ENCODE measurements around the gene RAPGEF6. TPM values are rescaled to one million over a fixed set of nuclear protein-coding genes. Genes with fewer than 3 reads are reported as not detected.

The RAPGEF6 gene
- total RNA-seq, 6 experiments from 2014 or later = 3.7 to 9.1 (median 7.6) TPM

- H3K27ac ChIP-seq = no peak overlapping the region
- no peaks in the 10 kb centered on the region for H3K36me3 ChIP-seq
Observed at GRCh38 chr5:131610198-131611063, 24.6 kb downstream of the RAPGEF6 start.

DNA sequence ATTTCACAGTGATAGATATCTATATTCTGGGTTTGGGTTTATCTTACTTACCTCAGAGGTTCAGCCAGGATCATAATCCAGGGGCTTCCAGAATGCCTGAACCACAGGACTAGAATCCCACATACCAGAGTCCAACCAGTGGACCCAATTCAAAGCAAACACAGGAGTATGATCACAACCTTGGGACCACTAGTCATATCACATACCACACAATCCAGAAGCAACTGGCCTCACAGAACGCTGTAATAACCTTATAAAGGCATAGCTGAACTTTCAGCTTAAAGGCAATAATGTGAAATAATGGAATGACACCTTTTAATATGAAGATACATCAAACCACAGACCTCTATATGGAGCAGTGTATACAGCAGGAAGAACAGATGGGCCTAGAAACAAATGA is 25.3 kb downstream of the RAPGEF6 start:
- Histone ChIP-seq H3K27ac (no peak overlapping the region), H3K27me3 (no peaks in the 10 kb centered on the region), H3K4me1 (peaks cover 0 to 5% (median 0%) of the 10 kb centered on the region in 4 donors), H3K36me3 (no peaks in the 10 kb centered on the region), H3K4me3 (no peak overlapping the region), H3K9me3 (no peaks in the 10 kb centered on the region)
- intact Hi-C loops (cut with DNase I) = no loop called here
- TF ChIP-seq, protein P1, sequence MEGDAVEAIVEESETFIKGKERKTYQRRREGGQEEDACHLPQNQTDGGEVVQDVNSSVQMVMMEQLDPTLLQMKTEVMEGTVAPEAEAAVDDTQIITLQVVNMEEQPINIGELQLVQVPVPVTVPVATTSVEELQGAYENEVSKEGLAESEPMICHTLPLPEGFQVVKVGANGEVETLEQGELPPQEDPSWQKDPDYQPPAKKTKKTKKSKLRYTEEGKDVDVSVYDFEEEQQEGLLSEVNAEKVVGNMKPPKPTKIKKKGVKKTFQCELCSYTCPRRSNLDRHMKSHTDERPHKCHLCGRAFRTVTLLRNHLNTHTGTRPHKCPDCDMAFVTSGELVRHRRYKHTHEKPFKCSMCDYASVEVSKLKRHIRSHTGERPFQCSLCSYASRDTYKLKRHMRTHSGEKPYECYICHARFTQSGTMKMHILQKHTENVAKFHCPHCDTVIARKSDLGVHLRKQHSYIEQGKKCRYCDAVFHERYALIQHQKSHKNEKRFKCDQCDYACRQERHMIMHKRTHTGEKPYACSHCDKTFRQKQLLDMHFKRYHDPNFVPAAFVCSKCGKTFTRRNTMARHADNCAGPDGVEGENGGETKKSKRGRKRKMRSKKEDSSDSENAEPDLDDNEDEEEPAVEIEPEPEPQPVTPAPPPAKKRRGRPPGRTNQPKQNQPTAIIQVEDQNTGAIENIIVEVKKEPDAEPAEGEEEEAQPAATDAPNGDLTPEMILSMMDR (IDR thresholded peaks at IDR 0.05) = no peak
- no peak for TF ChIP-seq POLR2A (IDR thresholded peaks at IDR 0.05)
- no peak for DNase-seq
- WGBS (ENCODE audit: insufficient coverage, low coverage, low lambda C conversion rate, missing lambda C conversion rate) = 67% methylated on average over 1 of the region's 1 CpG
- no peak for ATAC-seq

More at GRCh38 chr5:131610198-131611063, 24.6 kb downstream of the RAPGEF6 start:
- DNase-seq (no peak), ATAC-seq (no peak)
- intact Hi-C loops (cut with DNase I) = no loop called here
- no peaks in the 10 kb centered on the region for H3K9me3 ChIP-seq
- H3K4me3 ChIP-seq = no peak overlapping the region
- H3K27me3 ChIP-seq = no peaks in the 10 kb centered on the region
- no peak for TF ChIP-seq POLR2A (IDR thresholded peaks at IDR 0.05)
- TF ChIP-seq, protein P1 (IDR thresholded peaks at IDR 0.05) = no peak
- peaks cover 0 to 5% (median 0%) of the 10 kb centered on the region in 4 donors for H3K4me1 ChIP-seq
- 70% methylated on average over 6 of the region's 6 CpGs for WGBS (ENCODE audit: insufficient coverage, low coverage, low lambda C conversion rate, missing lambda C conversion rate)

GRCh38 chr5:131608597-131608996 is 26.4 kb downstream of the RAPGEF6 start:
- H3K36me3 ChIP-seq = no peaks in the 10 kb centered on the region
- H3K9me3 ChIP-seq = no peaks in the 10 kb centered on the region
- no peak for DNase-seq
- no peaks in the 10 kb centered on the region for H3K27me3 ChIP-seq
- no peak for TF ChIP-seq POLR2A (IDR thresholded peaks at IDR 0.05)
- TF ChIP-seq, protein P1 (IDR thresholded peaks at IDR 0.05) = no peak
- no peak for ATAC-seq
- no peak overlapping the region for H3K27ac ChIP-seq
- no peak overlapping the region for H3K4me3 ChIP-seq
- WGBS (ENCODE audit: insufficient coverage, low coverage, low lambda C conversion rate, missing lambda C conversion rate) = 75% methylated on average over 5 of the region's 5 CpGs
- intact Hi-C loops (cut with DNase I) = no loop called here
- peaks cover 0 to 5% (median 0%) of the 10 kb centered on the region in 4 donors for H3K4me1 ChIP-seq

- WGBS (ENCODE audit: insufficient coverage, low coverage, low lambda C conversion rate, missing lambda C conversion rate) = 52% methylated on average over 4 of the region's 4 CpGs
- no peaks in the 10 kb centered on the region for H3K36me3 ChIP-seq
- H3K4me1 ChIP-seq = peaks cover 0 to 5% (median 0%) of the 10 kb centered on the region in 4 donors
- no peak for DNase-seq
- no peaks in the 10 kb centered on the region for H3K9me3 ChIP-seq
- H3K27ac ChIP-seq = no peak overlapping the region
- ATAC-seq = no peak
- no peak overlapping the region for H3K4me3 ChIP-seq
- intact Hi-C loops (cut with DNase I) = no loop called here
- H3K27me3 ChIP-seq = no peaks in the 10 kb centered on the region
- TF ChIP-seq, protein P1 (IDR thresholded peaks at IDR 0.05) = no peak
- TF ChIP-seq POLR2A (IDR thresholded peaks at IDR 0.05) = no peak
Observed at GRCh38 chr5:131607903-131608540, 27.0 kb downstream of the RAPGEF6 start.

Measured in right lobe of liver (tissue), 6 donors.